Frontal cortex (tissue), 4 donors: ENCODE results near the gene CAVIN2. TPM values are rescaled to one million over a fixed set of nuclear protein-coding genes. Genes with fewer than 3 reads are reported as not detected.

Experiments used
- DNase-seq, 2 donors: peaks; one replicate each; pipeline ENCODE4 v3.0.0; 2012; ENCODE audit warnings: low spot score in 2 of 2
- FAIRE-seq: peaks from 2 replicates; lab custom pipeline; 2012; peaks lifted over from hg19 to GRCh38; lab: Jason Lieb, UNC
- total RNA-seq: library from RNA; depleted of rRNA; stranded (reverse); fragments of >200 nt; gene quantifications from one replicate; pipeline ENCODE4 v1.2.3, GENCODE V29; 2014
- donor health status: control.
- donor health status: control.
- donor health status: control.

The CAVIN2 gene
- total RNA-seq, 1 donor from 2014 or later = 3.3 TPM

GRCh38 chr2:191866675-191867506, 20.0 kb upstream of the CAVIN2 start:
- no peak for DNase-seq
- FAIRE-seq = no peak

DNA sequence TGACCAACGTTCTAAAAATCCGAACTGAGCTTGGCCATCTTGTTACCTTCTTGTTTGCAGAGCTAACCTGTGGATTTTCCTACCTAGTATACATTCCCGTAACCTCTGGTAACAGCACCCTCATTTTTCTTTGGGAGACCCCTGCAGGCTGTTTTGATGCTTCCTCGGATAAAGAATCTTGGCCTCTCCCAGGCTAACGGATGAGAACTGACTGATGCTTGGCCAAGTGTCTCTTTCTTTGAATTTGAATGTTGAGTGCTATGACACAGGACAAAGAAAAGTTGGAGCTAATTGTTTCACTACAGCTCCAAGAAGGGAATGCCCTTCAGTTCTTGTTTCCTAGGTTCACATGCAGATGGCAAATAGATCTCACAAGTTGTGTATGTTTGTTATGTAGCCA, 19.3 kb upstream of the CAVIN2 start:
- FAIRE-seq (no peak), DNase-seq (no peak)

- DNase-seq (no peak), FAIRE-seq (no peak)
Measured at GRCh38 chr2:191864628-191865374, 17.9 kb upstream of the CAVIN2 start.

DNA sequence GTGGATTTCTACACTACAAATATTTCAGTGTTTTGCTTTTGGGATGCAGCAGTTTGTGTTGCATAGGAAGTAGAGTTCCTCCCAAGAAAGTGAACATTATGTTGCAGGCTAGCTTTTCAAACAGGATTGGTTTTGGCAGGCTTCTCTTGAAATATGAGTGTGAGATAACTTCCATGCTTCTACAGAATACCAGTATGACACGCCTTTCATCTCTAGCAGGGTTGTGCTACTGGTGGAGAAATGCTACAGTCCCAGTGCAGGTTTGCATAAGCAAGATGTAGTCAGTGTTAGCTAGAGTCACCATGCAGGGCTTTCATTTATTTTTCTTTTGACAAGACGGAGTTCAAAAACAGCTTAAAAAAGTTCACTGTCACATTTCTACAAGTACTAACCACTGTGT, 17.1 kb upstream of the CAVIN2 start:
- DNase-seq (no peak), FAIRE-seq (no peak)

GRCh38 chr2:191862156-191862775, 15.4 kb upstream of the CAVIN2 start:
- no peak for FAIRE-seq
- no peak for DNase-seq

DNA sequence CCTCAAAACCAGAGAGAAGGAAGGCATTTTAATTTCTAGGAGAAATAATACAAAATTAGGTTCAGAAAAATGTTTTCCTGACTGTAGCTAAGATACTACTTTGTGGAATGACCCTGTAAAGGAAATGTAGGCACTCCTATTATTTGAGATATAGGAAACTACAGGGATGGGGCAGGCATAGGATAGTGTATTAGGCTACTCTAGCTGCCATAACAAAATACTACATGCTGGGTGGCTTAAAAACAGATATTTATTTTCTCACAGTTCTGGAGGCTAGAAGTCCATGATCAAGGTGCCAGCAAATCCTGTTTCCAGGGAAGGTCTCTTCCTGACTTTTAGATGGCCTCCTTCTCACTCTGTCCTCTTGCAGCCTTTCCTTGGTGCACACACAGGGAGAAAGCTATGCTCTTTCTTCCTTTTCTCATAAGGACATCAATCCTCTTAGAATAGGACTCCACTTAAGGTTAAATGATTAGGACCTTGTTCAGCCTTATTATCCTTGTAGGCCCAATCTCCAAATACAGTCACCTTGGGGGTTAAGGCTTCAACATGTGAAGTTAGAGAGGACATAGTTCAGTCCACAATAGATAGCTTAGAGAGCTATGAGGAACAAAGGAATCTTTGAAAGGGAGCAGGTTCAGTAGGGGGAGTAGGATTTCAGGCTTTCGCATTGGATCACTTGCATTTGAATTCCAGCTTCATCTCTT, 14.0 kb upstream of the CAVIN2 start:
- FAIRE-seq (no peak), DNase-seq (no peak)

- DNase-seq (no peak), FAIRE-seq (no peak)
Measured at GRCh38 chr2:191859681-191860080, 12.8 kb upstream of the CAVIN2 start.

- DNase-seq = no peak
- FAIRE-seq = no peak
Measured at GRCh38 chr2:191857886-191858285, 11.0 kb upstream of the CAVIN2 start.

DNA sequence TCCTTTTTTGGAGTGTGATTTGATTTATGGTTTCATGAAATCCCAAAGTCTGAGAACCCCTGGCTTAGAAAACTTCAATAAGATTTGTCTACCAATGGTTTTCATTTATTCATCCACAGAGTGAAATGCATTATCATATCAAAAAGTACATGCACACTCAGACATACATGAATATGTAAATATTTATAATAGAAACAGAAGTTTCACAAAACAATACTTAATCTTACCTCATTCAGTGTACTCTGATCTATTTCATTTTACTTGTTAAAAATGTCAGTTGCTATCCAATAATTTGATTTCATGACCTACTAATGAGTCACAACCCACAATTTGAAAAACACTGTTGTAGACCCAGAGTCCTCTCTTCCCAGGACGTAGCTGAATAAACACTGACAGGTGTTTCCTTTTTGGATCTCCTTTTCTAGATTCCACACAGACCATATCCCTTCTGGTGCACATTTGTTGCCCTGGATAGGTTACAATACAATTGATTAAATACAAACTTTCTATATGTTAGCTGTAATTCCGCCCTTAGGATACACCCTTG, 10.4 kb upstream of the CAVIN2 start:
- DNase-seq = no peak
- FAIRE-seq = no peak

DNA sequence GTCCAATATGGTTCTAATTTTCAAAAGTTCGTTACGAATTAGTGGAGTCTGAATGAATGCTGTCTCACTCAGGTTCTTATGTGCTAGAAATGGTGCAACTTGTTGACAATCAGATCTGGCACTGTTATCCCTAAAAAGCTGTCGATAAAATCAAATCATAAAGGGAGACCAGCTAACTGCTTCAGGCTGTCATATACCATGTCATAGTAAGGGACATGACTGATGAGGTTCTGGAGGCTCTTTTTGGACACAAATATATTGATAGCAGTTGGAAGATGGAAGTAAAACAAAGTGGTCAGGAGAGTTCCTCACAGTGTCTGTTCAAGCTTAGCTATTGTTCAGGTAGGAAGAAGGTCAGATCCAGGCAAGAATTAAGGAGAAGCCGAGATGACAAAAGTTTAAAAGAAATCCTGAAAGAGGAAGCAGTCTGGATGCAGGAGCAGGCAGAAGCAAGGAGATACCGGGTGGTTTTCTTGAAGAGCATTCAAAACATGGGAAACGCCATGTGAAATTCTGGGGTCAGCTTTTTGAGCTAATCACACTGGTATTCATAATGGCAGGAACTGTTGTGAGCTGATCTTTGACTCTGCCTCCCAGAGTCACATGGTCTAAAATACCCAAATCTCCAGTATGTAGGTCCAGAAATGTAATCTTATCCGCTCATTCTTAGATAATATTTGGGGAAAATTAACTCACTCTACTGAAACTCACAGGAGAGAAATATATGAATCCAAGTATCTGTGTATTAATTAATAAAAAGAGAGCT, 9.4 kb upstream of the CAVIN2 start:
- FAIRE-seq (no peak), DNase-seq (no peak)

GRCh38 chr2:191855382-191855781, 8.5 kb upstream of the CAVIN2 start:
- no peak for FAIRE-seq

DNA sequence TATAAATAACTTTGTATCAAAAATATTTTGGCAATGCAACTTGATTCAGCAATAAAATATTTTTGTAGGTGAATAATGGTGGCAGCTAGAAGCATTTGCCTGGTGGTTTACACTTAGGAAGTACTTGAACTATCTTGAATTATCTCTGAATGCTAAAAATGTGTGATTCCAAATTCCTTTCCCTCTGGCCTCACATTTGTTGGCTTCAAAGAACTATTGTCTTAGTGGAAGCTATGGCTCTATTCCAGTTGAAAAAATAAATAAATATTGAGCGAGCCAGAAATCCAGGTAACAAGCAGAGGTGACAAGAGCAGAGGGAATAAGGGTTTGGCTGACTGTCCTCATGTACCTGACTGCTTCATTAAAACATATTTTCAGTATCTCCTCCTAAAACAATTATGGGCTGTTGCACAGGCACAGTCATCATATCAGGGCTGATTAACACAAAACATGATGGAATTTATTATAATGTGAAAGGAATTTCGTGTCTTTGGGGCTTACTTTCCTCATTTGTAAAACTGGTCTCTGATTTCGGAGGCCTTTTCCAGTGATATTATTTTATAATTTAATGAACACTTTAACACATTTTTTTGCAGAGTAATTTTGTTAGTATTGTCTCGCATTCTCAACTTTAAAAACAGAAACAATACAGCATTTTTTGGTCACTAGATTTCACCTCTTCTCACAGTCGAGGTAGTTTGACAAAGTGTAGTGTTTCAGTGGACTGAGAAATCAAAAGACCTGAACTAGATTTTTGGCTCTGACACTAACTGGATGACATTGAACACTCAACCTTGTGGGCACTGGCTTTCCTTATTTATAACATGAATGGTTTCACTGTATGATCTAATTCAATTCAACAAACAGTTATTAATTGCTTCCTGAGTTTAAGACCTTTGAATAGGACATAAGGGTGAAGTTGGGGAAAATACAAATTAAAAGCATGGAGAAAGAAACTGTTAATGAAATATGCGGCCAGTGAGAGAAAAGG, 7.8 kb upstream of the CAVIN2 start:
- DNase-seq (no peak), FAIRE-seq (no peak)

More at GRCh38 chr2:191855382-191855781, 8.5 kb upstream of the CAVIN2 start:
- DNase-seq = no peak

DNA sequence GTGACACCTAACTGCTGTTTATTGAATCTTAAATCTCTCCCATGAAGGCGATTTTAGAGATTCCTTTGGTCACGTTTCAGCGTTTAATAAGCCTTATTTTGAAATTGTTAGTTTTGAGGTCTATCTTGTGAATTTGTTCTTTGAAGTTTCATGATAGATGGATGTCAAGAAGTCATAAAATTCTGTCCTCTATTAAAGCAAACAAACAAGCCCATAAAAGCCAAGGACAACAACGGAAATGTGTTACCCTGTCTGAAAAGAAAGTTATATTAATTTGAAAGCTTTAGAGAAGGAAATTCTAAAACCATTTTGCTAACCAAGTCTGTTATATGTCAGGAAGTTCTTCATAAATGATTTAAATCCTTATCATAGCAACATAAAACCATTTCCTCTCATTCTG, 7.0 kb upstream of the CAVIN2 start:
- FAIRE-seq (no peak), DNase-seq (no peak)

GRCh38 chr2:191851158-191851557, 4.3 kb upstream of the CAVIN2 start:
- FAIRE-seq (no peak), DNase-seq (no peak)

GRCh38 chr2:191848771-191849767, 2.2 kb upstream of the CAVIN2 start:
- DNase-seq = no peak
- no peak for FAIRE-seq

- DNase-seq (no peak), FAIRE-seq (no peak)
Measured at GRCh38 chr2:191847764-191848163, 876 bp upstream of the CAVIN2 start.
